K562 (cell line): Measurements from ENCODE around the gene COX7A1. TPM values are rescaled to one million over a fixed set of nuclear protein-coding genes. Genes with fewer than 3 reads are reported as not detected.

Source experiments
- ATAC-seq: fragments of 200-7000 bp; cut with Tn5 transposase; 3 replicates; pipeline ENCODE4 v1.9.1; 2020; ENCODE audit warnings: moderate library complexity
- BruUV-seq: library from RNA; stranded (reverse); fragments of 400-500 nt; replicated peaks from 2 replicates; lab custom pipeline; 2021; lab: Mats Ljungman, UMichigan
- CTCF ChIA-PET: fragments of 300-600 bp; formaldehyde crosslinking; extraction: SDS; loops from one replicate; lab custom pipeline; 2021; ENCODE audit warnings: low intra/inter-chr PET ratio; lab: Yijun Ruan, JAX
- POLR2A ChIA-PET: fragments of 300-600, 350-650 bp; sonication (Branson Sonifier 250); formaldehyde crosslinking; extraction: SDS; loops from one replicate; lab custom pipeline; 2021; ENCODE audit warnings: antibody characterized with exemption, inconsistent platforms; lab: Yijun Ruan, JAX
- DNase-seq, 4 experiments: peaks; one replicate each; pipeline versions ENCODE4 v3.0.0 to v3.0.0-alpha.2; 2011 to 2018; ENCODE audit warnings: low spot score in 3 of 4, mixed read lengths in 3 of 4; ENCODE audit errors: extremely low read depth in 1 of 4
- FAIRE-seq: peaks from 2 replicates; lab custom pipeline; 2011; peaks lifted over from hg19 to GRCh38; lab: Jason Lieb, UNC
- H2AFZ ChIP-seq: 2 replicates; pipeline ENCODE4 v1.6.0; 2011; ENCODE audit warnings: low read depth, low read length, control low read depth, inconsistent platforms
- H3K27ac ChIP-seq: fragments of 200-600 bp; 3 replicates; pipeline ENCODE4 v1.8.0; 2011; ENCODE audit warnings: low read depth, mild to moderate bottlenecking, control low read depth, inconsistent platforms, low read length, moderate library complexity, mixed read lengths; ENCODE audit errors: extremely low read depth
- H3K27me3 ChIP-seq, 2 experiments: fragments of 300-600 bp in 1 of 2; 2 replicates in 1 of 2; 3 replicates in 1 of 2; pipeline versions ENCODE4 v1.6.0 to v1.8.0; 2011; ENCODE audit warnings: inconsistent platforms in 2 of 2, low read length in 2 of 2, mild to moderate bottlenecking in 1 of 2, mixed read lengths in 1 of 2, moderate library complexity in 1 of 2; ENCODE audit not compliant: control insufficient read depth in 2 of 2, insufficient read depth in 2 of 2
- H3K36me3 ChIP-seq: fragments of 300-600 bp; 3 replicates; pipeline ENCODE4 v1.8.0; 2011; ENCODE audit warnings: mild to moderate bottlenecking, low read length, inconsistent platforms; ENCODE audit not compliant: control insufficient read depth, insufficient read depth
- H3K4me1 ChIP-seq, 2 experiments: fragments of 200-600 bp in 1 of 2; replicated peaks in 1 of 2; 2 replicates in 1 of 2; 3 replicates in 1 of 2; pipeline versions ENCODE4 v1.5.1 to v1.8.0; 2011; ENCODE audit warnings: inconsistent platforms in 2 of 2, low read length in 2 of 2, mild to moderate bottlenecking in 1 of 2, mixed read lengths in 1 of 2, moderate library complexity in 1 of 2; ENCODE audit not compliant: control insufficient read depth in 2 of 2, insufficient read depth in 2 of 2
- H3K4me2 ChIP-seq: 2 replicates; pipeline ENCODE4 v1.6.1; 2011; ENCODE audit warnings: low read length, control low read depth, inconsistent platforms, mixed read lengths; ENCODE audit not compliant: insufficient read depth
- H3K4me3 ChIP-seq: fragments of 200-600 bp; sonication (generic), shearing (Covaris generic); 2 replicates; pipeline ENCODE4 v1.5.1; 2016; ENCODE audit warnings: control low read depth, inconsistent platforms
- H3K79me2 ChIP-seq: fragments of 200-600 bp; 3 replicates; pipeline ENCODE4 v1.8.0; 2011; ENCODE audit warnings: low read length, inconsistent platforms; ENCODE audit not compliant: control insufficient read depth, insufficient read depth
- H3K9ac ChIP-seq, 2 experiments: 2 replicates each; pipeline versions ENCODE4 v1.6.0 to v1.6.1; 2011; ENCODE audit warnings: low read depth in 2 of 2, low read length in 2 of 2, control low read depth in 1 of 2, inconsistent platforms in 1 of 2, mild to moderate bottlenecking in 1 of 2, mixed read lengths in 1 of 2; ENCODE audit not compliant: insufficient read depth in 1 of 2
- H3K9me1 ChIP-seq: one replicate; pipeline ENCODE4 v1.6.0; 2011; ENCODE audit warnings: inconsistent platforms, mild to moderate bottlenecking, low read length, moderate library complexity; ENCODE audit not compliant: control insufficient read depth, insufficient read depth
- H3K9me3 ChIP-seq: replicated peaks from 2 replicates; pipeline ENCODE4 v1.5.1; 2011; ENCODE audit warnings: low read depth, low read length, inconsistent platforms; ENCODE audit not compliant: control insufficient read depth, insufficient read depth
- H4K20me1 ChIP-seq: replicated peaks from 2 replicates; pipeline ENCODE4 v1.6.1; 2011; ENCODE audit warnings: low read length, inconsistent platforms, mixed read lengths; ENCODE audit not compliant: control insufficient read depth, insufficient read depth
- CREB5 ChIP-seq: fragments of 250-450 bp; sonication (Bioruptor Pico); IDR thresholded peaks from 2 replicates; pipeline ENCODE4 v1.5.0; 2020; ENCODE audit warnings: mild to moderate bottlenecking
- DMBX1 ChIP-seq: fragments of 250-450 bp; sonication (Bioruptor Pico); IDR thresholded peaks from 2 replicates; pipeline ENCODE4 v1.8.0; 2022; ENCODE audit warnings: inconsistent platforms, mild to moderate bottlenecking, moderate library complexity, borderline replicate concordance
- E2F6 ChIP-seq, 2 experiments: IDR thresholded peaks; 2 replicates each; pipeline ENCODE4 v1.6.1; 2011; ENCODE audit warnings: borderline replicate concordance in 1 of 2, control low read depth in 1 of 2, low read depth in 1 of 2, low read length in 1 of 2, mild to moderate bottlenecking in 1 of 2, mixed read lengths in 1 of 2, moderate library complexity in 1 of 2; ENCODE audit not compliant: insufficient read depth in 1 of 2, insufficient read length in 1 of 2, poor library complexity in 1 of 2, severe bottlenecking in 1 of 2; ENCODE audit errors: extremely low read depth in 1 of 2
- GTF2B ChIP-seq: IDR thresholded peaks from 2 replicates; pipeline ENCODE4 v1.6.1; 2011; ENCODE audit not compliant: insufficient read length; ENCODE audit errors: extremely low read depth
- HDAC8 ChIP-seq: fragments of 450-650 bp; IDR thresholded peaks from 2 replicates; pipeline ENCODE4 v1.6.1; 2016; ENCODE audit warnings: mild to moderate bottlenecking, missing genetic modification characterization, moderate library complexity, missing compliant biosample characterization
- MED1 ChIP-seq: sonication (generic); formaldehyde crosslinking; IDR thresholded peaks from 2 replicates; pipeline ENCODE4 v1.8.1; 2023; ENCODE audit warnings: missing genetic modification reagents, borderline replicate concordance
- MYNN ChIP-seq, 2 experiments: sonication (generic); formaldehyde crosslinking in 1 of 2; IDR thresholded peaks; 2 replicates each; pipeline versions ENCODE4 v1.5.0 to v1.6.1; 2016 to 2020; ENCODE audit warnings: antibody characterized with exemption in 1 of 2, missing genetic modification reagents in 1 of 2
- NFYB ChIP-seq: IDR thresholded peaks from 2 replicates; pipeline ENCODE4 v1.6.1; 2011; ENCODE audit warnings: mild to moderate bottlenecking, moderate library complexity; ENCODE audit not compliant: insufficient read length; ENCODE audit errors: extremely low read depth
- SMARCA5 ChIP-seq: fragments of 450-650 bp; IDR thresholded peaks from 2 replicates; pipeline ENCODE4 v1.6.1; 2016
- SMC3 ChIP-seq: conservative IDR thresholded peaks from 2 replicates; pipeline ENCODE4 v1.6.1; 2011; ENCODE audit warnings: low read depth, low read length, improper control_type of control experiment; ENCODE audit not compliant: insufficient read depth
- ZNF134 ChIP-seq: fragments of 250-450 bp; sonication (Bioruptor Pico); conservative IDR thresholded peaks from 2 replicates; pipeline ENCODE4 v1.4.0; 2020
- ZNF140 ChIP-seq: fragments of 250-450 bp; sonication (Bioruptor Pico); IDR thresholded peaks from 2 replicates; pipeline ENCODE4 v1.8.0; 2021; ENCODE audit warnings: moderate library complexity, mild to moderate bottlenecking, inconsistent platforms
- ZNF592 ChIP-seq: fragments of 450-650 bp; IDR thresholded peaks from 2 replicates; pipeline ENCODE4 v1.6.1; 2017; ENCODE audit warnings: antibody characterized with exemption, mild to moderate bottlenecking
- ZNF699 ChIP-seq: fragments of 250-450 bp; sonication (Bioruptor Pico); IDR thresholded peaks from 2 replicates; pipeline ENCODE4 v1.8.0; 2021; ENCODE audit warnings: mild to moderate bottlenecking, moderate library complexity; ENCODE audit not compliant: insufficient replicate concordance
- WGBS: fragments of 100-300 bp; shearing (Covaris generic); methylation state at CpG from one replicate; pipeline ENCODE4 v1.1.6; 2016; ENCODE audit warnings: low coverage, mixed read lengths; ENCODE audit not compliant: insufficient coverage; ENCODE audit errors: missing lambda C conversion rate; 5-methylcytosine and 5-hydroxymethylcytosine counted together
- in situ Hi-C: fragments of 300-500 bp; cut with MboI; formaldehyde crosslinking; loops from 4 replicates; pipeline ENCODE4 v1.15.0; 2018; ENCODE audit warnings: inconsistent platforms, mixed read lengths
- intact Hi-C: fragments of 100-400 bp; cut with micrococcal nuclease; formaldehyde crosslinking; loops from 2 replicates; pipeline ENCODE4 v1.14.2; 2022
- polyA plus RNA-seq, 8 experiments: library from polyadenylated mRNA; depleted of rRNA in 4 of 8; stranded (reverse) in 5 of 8; unstranded in 3 of 8; fragments of >200 nt; fragmentation: Nextera tagmentation in 2 of 8; fragmentation: Illumina TruSeq in 1 of 8; extraction: Ambion mirVana in 2 of 8; extraction: Trizol in 1 of 8; gene quantifications; 2 replicates each; pipeline versions ENCODE4 v1.2.1 to v1.2.3, GENCODE V29; 2011 to 2014; ENCODE audit warnings: inconsistent platforms in 1 of 8, missing spikeins in 1 of 8
- total RNA-seq, 7 experiments: library from RNA; depleted of rRNA in 6 of 7; stranded (reverse); fragments of >200 nt in 6 of 7; fragmentation: Illumina TruSeq in 2 of 7; extraction: Trizol in 2 of 7; gene quantifications; 2 replicates each; pipeline versions ENCODE4 v1.2.1 to v1.2.3, GENCODE V29; 2011 to 2021; ENCODE audit warnings: low replicate concordance in 1 of 7

The COX7A1 gene
- total and polyA plus RNA-seq, 9 of the 15 experiments (the other 6 are each of a cell fraction or from before 2014, with no cell fraction given): 0.08 TPM; not detected in 8

- Histone ChIP-seq H4K20me1 (no peaks in the 10 kb centered on the region; the same call in 1 of the 2 replicates), H3K27ac (no peak overlapping the region; the same call in 2 of the 3 replicates), H3K27me3 (no peaks in the 10 kb centered on the region), H3K4me2 (no peak overlapping the region), H3K9me3 (no peaks in the 10 kb centered on the region), H3K9ac (no peak overlapping the region), H3K79me2 (no peaks in the 10 kb centered on the region), H2AFZ (no peak overlapping the region), H3K9me1 (peaks cover 8% of the 10 kb centered on the region), H3K4me1 (peaks cover 15 to 40% of the 10 kb centered on the region in 2 experiments; a peak in 4 of 5 replicates), H3K4me3 (no peak overlapping the region), H3K36me3 (peaks cover 54% of the 10 kb centered on the region)
- no peak for ATAC-seq
- 80% methylated on average over 3 of the region's 5 CpGs for WGBS
- in situ Hi-C loops: no loop called here
- CTCF ChIA-PET: no interaction called here
- POLR2A ChIA-PET: no interaction called here
- intact Hi-C loops: no loop called here
- no peak for DNase-seq
- BruUV-seq: no TSS peak
- FAIRE-seq: no peak
- TF ChIP-seq MED1 (CRISPR knock-in tag): no peak
- TF ChIP-seq CREB5: no peak
- no peak for TF ChIP-seq GTF2B
- peak; percentile 57; the same call in 1 of the 2 replicates for TF ChIP-seq ZNF592
- peak; percentile 62; the same call in 1 of the 2 replicates for TF ChIP-seq HDAC8 (tag)
- no peak for TF ChIP-seq E2F6 (IDR thresholded peaks at IDR 0.05; ENCODE audit: borderline replicate concordance in 1 of 2, extremely low read depth in 1 of 2, insufficient read depth in 1 of 2, insufficient read length in 1 of 2, low read depth in 1 of 2, low read length in 1 of 2, poor library complexity in 1 of 2, severe bottlenecking in 1 of 2)
- TF ChIP-seq MYNN (IDR thresholded peaks at IDR 0.05): no peak
- TF ChIP-seq MYNN (CRISPR knock-in tag; IDR thresholded peaks at IDR 0.05): no peak
- TF ChIP-seq DMBX1 (CRISPR knock-in tag): peak; percentile 57; the same call in 1 of the 2 replicates
- TF ChIP-seq SMC3: no peak
- no peak for TF ChIP-seq ZNF140
- no peak for TF ChIP-seq NFYB
- TF ChIP-seq SMARCA5: peak; percentile 45; the same call in 1 of the 2 replicates
- no peak for TF ChIP-seq ZNF134 (CRISPR knock-in tag)
- no peak for TF ChIP-seq ZNF699
Observed at GRCh38 chr19:36106991-36107390, 45.3 kb downstream of the COX7A1 start.
